Suprapubic skin (tissue), 4 donors: ENCODE results near the gene TMEM127.

ENCODE experiments used
- CTCF ChIP-seq, 2 donors: fragments of 200-600 bp in 1 of 2; fragments of 450-650 bp in 1 of 2; sonication (generic) in 1 of 2; IDR thresholded peaks; one replicate each; pipeline ENCODE4 v1.5.1; 2016 to 2019; ENCODE audit warnings: antibody characterized with exemption in 2 of 2, mild to moderate bottlenecking in 1 of 2, moderate library complexity in 1 of 2
- EP300 ChIP-seq: sonication (generic); formaldehyde crosslinking; IDR thresholded peaks from one replicate; pipeline ENCODE4 v1.6.1; 2017; ENCODE audit warnings: antibody characterized with exemption
- POLR2A ChIP-seq, 2 donors: fragments of 450-650 bp; IDR thresholded peaks; one replicate each; pipeline ENCODE4 v1.6.1; 2017; ENCODE audit warnings: antibody characterized with exemption in 2 of 2, mild to moderate bottlenecking in 2 of 2, moderate library complexity in 2 of 2
- POLR2AphosphoS5 ChIP-seq, 3 donors: sonication (generic); formaldehyde crosslinking; IDR thresholded peaks; one replicate each; pipeline ENCODE4 v1.6.1; 2017; ENCODE audit warnings: antibody characterized with exemption in 3 of 3

DNA sequence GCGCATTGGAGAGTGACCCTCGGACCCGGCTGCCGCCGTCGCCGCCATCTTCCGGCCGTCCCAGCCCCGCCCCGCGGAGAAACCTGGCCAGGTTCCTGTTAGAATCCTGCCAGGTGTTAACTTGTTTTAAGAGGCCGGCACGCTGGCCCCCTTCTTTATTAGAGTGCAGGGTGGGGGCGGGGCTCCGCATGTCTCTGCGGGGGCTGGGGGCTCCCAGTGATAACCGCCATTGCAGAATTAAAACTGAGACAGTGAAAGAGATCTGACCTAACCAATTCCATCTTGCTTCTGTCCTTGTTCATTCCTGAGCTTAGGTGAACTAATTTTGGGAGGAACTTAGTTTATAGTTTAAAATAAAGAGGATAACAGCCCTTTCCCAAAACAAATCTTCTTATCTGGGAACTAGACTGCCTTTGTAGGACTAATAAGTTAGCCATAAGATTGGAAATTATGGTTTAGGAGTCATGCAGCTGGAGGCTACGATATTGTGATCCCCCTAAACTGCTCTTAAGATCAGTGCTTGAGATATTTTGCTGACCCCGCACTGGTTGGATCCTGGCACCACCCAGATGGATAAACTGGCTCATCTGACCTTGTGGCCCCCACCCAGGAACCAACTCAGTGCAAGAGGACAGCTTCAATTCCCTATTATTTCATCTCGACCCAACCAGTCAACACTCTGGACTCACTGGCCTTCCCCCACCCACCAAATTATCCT is 56.6 kb downstream of the TMEM127 start:
- TF ChIP-seq CTCF (IDR thresholded peaks at IDR 0.05) (no peak), EP300 (no peak), POLR2AphosphoS5 (IDR thresholded peaks at IDR 0.05) (no peak), POLR2A (IDR thresholded peaks at IDR 0.05) (no peak)
